ENCODE measurements around the gene LGI2. TPM values are rescaled to one million over a fixed set of nuclear protein-coding genes. Genes with fewer than 3 reads are reported as not detected.

The LGI2 gene
- polyA plus RNA-seq, 1 of the 3 experiments (the other 2 are of a cell fraction) = not detected

GRCh38 chr4:24973747-24974601 lies 56.8 kb downstream of the LGI2 start:
- Histone ChIP-seq H3K4me3 (ENCODE audit: low read depth in 2 of 2, low read length in 1 of 2) (no peak overlapping the region), H3K4me1 (ENCODE audit: control insufficient read depth in 1 of 2, insufficient read depth in 2 of 2, low read depth in 1 of 2, low read length in 1 of 2) (no peaks in the 10 kb centered on the region), H3K9me2 (no peaks in the 10 kb centered on the region), H3K9me3 (no peaks in the 10 kb centered on the region), H3K9ac (no peak overlapping the region), H4K20me1 (ENCODE audit: insufficient read depth) (no peaks in the 10 kb centered on the region), H3K27me3 (ENCODE audit: insufficient read depth) (no peaks in the 10 kb centered on the region; the same call in 1 of the 2 replicates), H3K4me2 (no peak overlapping the region), H3K79me2 (ENCODE audit: insufficient read depth) (no peaks in the 10 kb centered on the region), H3K27ac (ENCODE audit: low read depth in 2 of 2, low read length in 1 of 2) (no peak overlapping the region), H3F3A (replicated peaks; ENCODE audit: insufficient read depth) (no peaks in the 10 kb centered on the region), H2AFZ (ENCODE audit: low read depth) (no peak overlapping the region), H3K36me3 (replicated peaks in 1 of 2; ENCODE audit: control insufficient read depth in 1 of 2, insufficient read depth in 2 of 2, low read length in 1 of 2) (no peaks in the 10 kb centered on the region)
- no peak for DNase-seq
- 51% methylated on average over 19 of the region's 24 CpGs for WGBS (ENCODE audit: low lambda C conversion rate)
- TF ChIP-seq MXI1 (IDR thresholded peaks at IDR 0.05; ENCODE audit: low read depth, low read length) (no peak), RAD21 (IDR thresholded peaks at IDR 0.05; ENCODE audit: low read length) (no peak), NFIC (IDR thresholded peaks at IDR 0.05; ENCODE audit: borderline replicate concordance) (no peak), EP300 (IDR thresholded peaks at IDR 0.05; ENCODE audit: borderline replicate concordance in 1 of 2, low read depth in 1 of 2, low read length in 1 of 2) (no peak), GATA2 (CRISPR knock-in tag; IDR thresholded peaks at IDR 0.05) (no peak), TEAD4 (IDR thresholded peaks at IDR 0.05; ENCODE audit: borderline replicate concordance, insufficient read depth) (no peak), NRF1 (IDR thresholded peaks at IDR 0.05; ENCODE audit: low read depth, low read length) (no peak), FOXM1 (IDR thresholded peaks at IDR 0.05; ENCODE audit: low read depth) (no peak), POLR2AphosphoS5 (IDR thresholded peaks at IDR 0.05; ENCODE audit: low read depth, low read length) (no peak), FOSL2 (IDR thresholded peaks at IDR 0.05; ENCODE audit: borderline replicate concordance, low read depth) (no peak), RCOR1 (IDR thresholded peaks at IDR 0.05; ENCODE audit: low read length) (no peak), RFX5 (IDR thresholded peaks at IDR 0.05; ENCODE audit: low read length) (no peak)
- TF ChIP-seq, protein P1, sequence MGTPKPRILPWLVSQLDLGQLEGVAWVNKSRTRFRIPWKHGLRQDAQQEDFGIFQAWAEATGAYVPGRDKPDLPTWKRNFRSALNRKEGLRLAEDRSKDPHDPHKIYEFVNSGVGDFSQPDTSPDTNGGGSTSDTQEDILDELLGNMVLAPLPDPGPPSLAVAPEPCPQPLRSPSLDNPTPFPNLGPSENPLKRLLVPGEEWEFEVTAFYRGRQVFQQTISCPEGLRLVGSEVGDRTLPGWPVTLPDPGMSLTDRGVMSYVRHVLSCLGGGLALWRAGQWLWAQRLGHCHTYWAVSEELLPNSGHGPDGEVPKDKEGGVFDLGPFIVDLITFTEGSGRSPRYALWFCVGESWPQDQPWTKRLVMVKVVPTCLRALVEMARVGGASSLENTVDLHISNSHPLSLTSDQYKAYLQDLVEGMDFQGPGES (IDR thresholded peaks at IDR 0.05; ENCODE audit: low read depth, low read length) = no peak
- TF ChIP-seq, protein P2, sequence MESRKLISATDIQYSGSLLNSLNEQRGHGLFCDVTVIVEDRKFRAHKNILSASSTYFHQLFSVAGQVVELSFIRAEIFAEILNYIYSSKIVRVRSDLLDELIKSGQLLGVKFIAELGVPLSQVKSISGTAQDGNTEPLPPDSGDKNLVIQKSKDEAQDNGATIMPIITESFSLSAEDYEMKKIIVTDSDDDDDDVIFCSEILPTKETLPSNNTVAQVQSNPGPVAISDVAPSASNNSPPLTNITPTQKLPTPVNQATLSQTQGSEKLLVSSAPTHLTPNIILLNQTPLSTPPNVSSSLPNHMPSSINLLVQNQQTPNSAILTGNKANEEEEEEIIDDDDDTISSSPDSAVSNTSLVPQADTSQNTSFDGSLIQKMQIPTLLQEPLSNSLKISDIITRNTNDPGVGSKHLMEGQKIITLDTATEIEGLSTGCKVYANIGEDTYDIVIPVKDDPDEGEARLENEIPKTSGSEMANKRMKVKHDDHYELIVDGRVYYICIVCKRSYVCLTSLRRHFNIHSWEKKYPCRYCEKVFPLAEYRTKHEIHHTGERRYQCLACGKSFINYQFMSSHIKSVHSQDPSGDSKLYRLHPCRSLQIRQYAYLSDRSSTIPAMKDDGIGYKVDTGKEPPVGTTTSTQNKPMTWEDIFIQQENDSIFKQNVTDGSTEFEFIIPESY (IDR thresholded peaks at IDR 0.05; ENCODE audit: borderline replicate concordance, low read depth) = no peak
- TF ChIP-seq, protein P3, sequence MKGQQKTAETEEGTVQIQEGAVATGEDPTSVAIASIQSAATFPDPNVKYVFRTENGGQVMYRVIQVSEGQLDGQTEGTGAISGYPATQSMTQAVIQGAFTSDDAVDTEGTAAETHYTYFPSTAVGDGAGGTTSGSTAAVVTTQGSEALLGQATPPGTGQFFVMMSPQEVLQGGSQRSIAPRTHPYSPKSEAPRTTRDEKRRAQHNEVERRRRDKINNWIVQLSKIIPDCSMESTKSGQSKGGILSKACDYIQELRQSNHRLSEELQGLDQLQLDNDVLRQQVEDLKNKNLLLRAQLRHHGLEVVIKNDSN (IDR thresholded peaks at IDR 0.05; ENCODE audit: borderline replicate concordance, low read depth) = no peak
- TF ChIP-seq, protein P4, sequence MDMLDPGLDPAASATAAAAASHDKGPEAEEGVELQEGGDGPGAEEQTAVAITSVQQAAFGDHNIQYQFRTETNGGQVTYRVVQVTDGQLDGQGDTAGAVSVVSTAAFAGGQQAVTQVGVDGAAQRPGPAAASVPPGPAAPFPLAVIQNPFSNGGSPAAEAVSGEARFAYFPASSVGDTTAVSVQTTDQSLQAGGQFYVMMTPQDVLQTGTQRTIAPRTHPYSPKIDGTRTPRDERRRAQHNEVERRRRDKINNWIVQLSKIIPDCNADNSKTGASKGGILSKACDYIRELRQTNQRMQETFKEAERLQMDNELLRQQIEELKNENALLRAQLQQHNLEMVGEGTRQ (IDR thresholded peaks at IDR 0.05; ENCODE audit: borderline replicate concordance, low read depth, low read length) = no peak
- POLR2A ChIA-PET = no interaction called here
- CTCF ChIA-PET = interaction anchor here (1.6 to 1.8 kb wide), 2 partner anchors 171 to 393 kb away, joined by 6 to 9 read pairs; no protein-coding TSS in a partner anchor

Data from SK-N-SH (cell line).